Esophagus squamous epithelium (tissue), 5 donors: ENCODE results near the gene C14orf180. TPM values are rescaled to one million over a fixed set of nuclear protein-coding genes. Genes with fewer than 3 reads are reported as not detected.

Experiments used
- DNase-seq: peaks from one replicate; lab custom pipeline; 2025; lab: John Stamatoyannopoulos, UW
- H3K27ac ChIP-seq, 4 donors: fragments of 200-600 bp; sonication (generic); one replicate each; pipeline ENCODE4 v1.5.1; 2016 to 2019; ENCODE audit warnings: mild to moderate bottlenecking in 1 of 4
- H3K27me3 ChIP-seq, 4 donors: fragments of 200-600 bp; sonication (generic); 1 replicate in 3 of 4; 2 replicates in 1 of 4; pipeline versions ENCODE4 v1.5.1 to v1.6.0; 2017 to 2021; ENCODE audit warnings: antibody characterized with exemption in 1 of 4
- H3K36me3 ChIP-seq, 3 donors: fragments of 200-600 bp; sonication (generic); one replicate each; pipeline ENCODE4 v1.5.1; 2016 to 2019
- H3K4me1 ChIP-seq, 3 donors: fragments of 200-600 bp; sonication (generic); one replicate each; pipeline ENCODE4 v1.5.1; 2017 to 2019
- H3K4me3 ChIP-seq, 4 donors: fragments of 200-600 bp; sonication (generic); 1 replicate in 3 of 4; 2 replicates in 1 of 4; pipeline ENCODE4 v1.5.1; 2016 to 2019; ENCODE audit warnings: mild to moderate bottlenecking in 2 of 4, moderate library complexity in 1 of 4
- H3K9me3 ChIP-seq, 3 donors: fragments of 200-600 bp; sonication (generic); one replicate each; pipeline ENCODE4 v1.5.1; 2016 to 2019
- POLR2A ChIP-seq, 4 donors: fragments of 450-650 bp; IDR thresholded peaks; one replicate each; pipeline ENCODE4 v1.6.1; 2017; ENCODE audit warnings: antibody characterized with exemption in 4 of 4, mild to moderate bottlenecking in 4 of 4, moderate library complexity in 3 of 4
- WGBS, 2 donors: methylation state at CpG; one replicate each; pipeline ENCODE4 v1.1.5; 2018; 5-methylcytosine and 5-hydroxymethylcytosine counted together
- intact Hi-C: fragments of 100-400 bp; cut with DNase I; formaldehyde crosslinking; loops from one replicate; pipeline ENCODE4 v1.15.0; 2022
- total RNA-seq, 4 donors: library from RNA; depleted of rRNA; stranded (reverse); fragments of >200 nt; gene quantifications; one replicate each; pipeline ENCODE4 v1.1.0, GENCODE V29; 2016
- TF ChIP-seq, protein P1 (sequence below), 6 experiments: fragments of 450-650 bp in 4 of 6; fragments of 200-600 bp in 2 of 6; sonication (generic) in 2 of 6; IDR thresholded peaks; one replicate each; pipeline ENCODE4 v1.5.1; 2016 to 2019; ENCODE audit warnings: antibody characterized with exemption in 6 of 6, mild to moderate bottlenecking in 4 of 6, moderate library complexity in 4 of 6
- donor health status: DM: yes; HTN: yes; CAD: no.

Gene C14orf180
- total RNA-seq, 4 donors from 2014 or later = not detected

DNA sequence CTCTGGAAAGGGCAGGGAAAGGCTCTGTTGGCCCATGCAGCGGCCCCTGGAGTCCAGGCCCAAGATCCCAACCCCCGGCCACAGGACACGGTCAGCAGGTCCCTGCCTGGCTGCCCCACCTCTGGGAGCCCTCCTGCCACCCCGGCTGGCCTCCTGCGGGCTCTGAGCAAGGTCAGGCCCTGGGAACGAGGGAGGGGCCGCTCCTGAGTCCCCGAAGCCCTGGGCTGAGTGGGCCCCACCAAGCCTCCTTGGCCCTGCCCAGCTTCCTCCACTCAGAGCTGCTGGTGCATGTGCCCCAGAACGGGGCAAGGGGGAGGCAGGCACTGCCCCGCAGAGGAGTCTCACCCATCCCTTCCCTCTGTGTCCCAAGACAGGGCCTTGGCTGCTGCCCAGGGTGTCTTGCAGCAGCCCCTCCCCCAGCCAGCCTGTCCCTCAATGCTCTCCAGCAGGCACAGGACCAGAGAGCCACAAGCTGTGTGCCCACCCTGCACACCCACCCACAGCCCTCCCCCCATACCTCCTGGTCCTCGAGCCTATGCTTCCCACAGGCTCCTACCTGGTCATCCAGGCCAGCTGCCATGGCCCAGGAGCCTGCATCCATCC lies 7.4 kb upstream of the C14orf180 start:
- Histone ChIP-seq H3K27ac (no peak overlapping the region), H3K4me3 (no peak overlapping the region), H3K27me3 (peaks cover 0 to 93% (median 0%) of the 10 kb centered on the region in 4 donors), H3K9me3 (no peaks in the 10 kb centered on the region), H3K4me1 (no peaks in the 10 kb centered on the region), H3K36me3 (no peaks in the 10 kb centered on the region)
- intact Hi-C loops = no loop called here
- TF ChIP-seq, protein P1, sequence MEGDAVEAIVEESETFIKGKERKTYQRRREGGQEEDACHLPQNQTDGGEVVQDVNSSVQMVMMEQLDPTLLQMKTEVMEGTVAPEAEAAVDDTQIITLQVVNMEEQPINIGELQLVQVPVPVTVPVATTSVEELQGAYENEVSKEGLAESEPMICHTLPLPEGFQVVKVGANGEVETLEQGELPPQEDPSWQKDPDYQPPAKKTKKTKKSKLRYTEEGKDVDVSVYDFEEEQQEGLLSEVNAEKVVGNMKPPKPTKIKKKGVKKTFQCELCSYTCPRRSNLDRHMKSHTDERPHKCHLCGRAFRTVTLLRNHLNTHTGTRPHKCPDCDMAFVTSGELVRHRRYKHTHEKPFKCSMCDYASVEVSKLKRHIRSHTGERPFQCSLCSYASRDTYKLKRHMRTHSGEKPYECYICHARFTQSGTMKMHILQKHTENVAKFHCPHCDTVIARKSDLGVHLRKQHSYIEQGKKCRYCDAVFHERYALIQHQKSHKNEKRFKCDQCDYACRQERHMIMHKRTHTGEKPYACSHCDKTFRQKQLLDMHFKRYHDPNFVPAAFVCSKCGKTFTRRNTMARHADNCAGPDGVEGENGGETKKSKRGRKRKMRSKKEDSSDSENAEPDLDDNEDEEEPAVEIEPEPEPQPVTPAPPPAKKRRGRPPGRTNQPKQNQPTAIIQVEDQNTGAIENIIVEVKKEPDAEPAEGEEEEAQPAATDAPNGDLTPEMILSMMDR (IDR thresholded peaks at IDR 0.05) = no peak
- no peak for TF ChIP-seq POLR2A (IDR thresholded peaks at IDR 0.05)
- DNase-seq = no peak
- WGBS, 2 donors = 40 to 87% methylated on average over 1 to 4 of the region's 11 CpGs

DNA sequence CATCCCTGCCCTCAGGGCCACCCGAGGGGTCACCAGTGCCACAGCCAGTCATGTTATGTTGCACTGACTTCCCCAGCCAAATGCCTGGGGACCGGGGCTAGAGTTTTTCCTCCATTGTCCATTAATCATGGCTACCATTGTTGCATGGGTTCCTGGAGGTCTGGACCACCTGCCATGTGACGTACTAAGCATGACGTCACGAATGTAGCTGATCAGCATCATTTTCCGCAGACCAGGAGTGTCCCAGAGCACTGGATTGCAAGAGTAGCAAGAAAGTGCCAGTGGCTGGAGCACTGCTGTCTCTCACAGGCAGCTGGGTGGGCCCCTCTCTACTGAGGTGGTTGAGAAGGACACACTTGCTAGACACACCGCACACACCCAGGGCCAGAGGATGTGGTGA lies 6.9 kb upstream of the C14orf180 start:
- no peaks in the 10 kb centered on the region for H3K9me3 ChIP-seq
- no peak overlapping the region for H3K4me3 ChIP-seq
- peaks cover 0 to 93% (median 0%) of the 10 kb centered on the region in 4 donors for H3K27me3 ChIP-seq
- DNase-seq = no peak
- H3K36me3 ChIP-seq = no peaks in the 10 kb centered on the region
- WGBS, 2 donors = 80 to 90% methylated on average over 4 to 7 of the region's 7 CpGs
- intact Hi-C loops = no loop called here
- H3K4me1 ChIP-seq = no peaks in the 10 kb centered on the region
- TF ChIP-seq POLR2A (IDR thresholded peaks at IDR 0.05) = no peak
- TF ChIP-seq, protein P1 (IDR thresholded peaks at IDR 0.05) = no peak
- no peak overlapping the region for H3K27ac ChIP-seq

DNA sequence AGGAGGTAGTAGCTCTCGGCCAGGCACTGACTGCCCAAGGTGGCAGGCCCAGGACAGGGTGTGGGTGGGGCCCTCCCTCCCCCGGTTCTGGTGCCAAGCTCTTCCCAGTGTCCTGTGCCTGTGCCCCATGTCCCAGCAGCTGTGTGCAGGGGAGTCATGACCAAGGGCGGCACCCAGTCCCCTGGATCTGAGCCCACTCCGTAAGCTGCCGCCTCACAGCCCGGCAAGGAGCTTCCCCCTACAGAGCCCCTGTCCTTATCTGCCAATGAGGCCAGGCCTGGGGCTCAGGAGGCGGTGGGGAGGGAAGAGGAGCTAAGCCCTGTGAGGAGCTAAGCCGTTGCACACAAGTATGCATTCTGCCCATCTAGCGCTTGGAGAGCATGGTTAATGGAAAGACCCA lies 5.6 kb upstream of the C14orf180 start:
- Histone ChIP-seq H3K27me3 (peaks cover 0 to 93% (median 0%) of the 10 kb centered on the region in 4 donors), H3K36me3 (no peaks in the 10 kb centered on the region), H3K4me3 (no peak overlapping the region), H3K9me3 (no peaks in the 10 kb centered on the region), H3K27ac (no peak overlapping the region), H3K4me1 (no peaks in the 10 kb centered on the region)
- intact Hi-C loops = no loop called here
- no peak for DNase-seq
- WGBS, 2 donors = 85% methylated on average over 2 of the region's 9 CpGs; no CpG with 5 or more reads in 1 of the 2 donors
- TF ChIP-seq POLR2A (IDR thresholded peaks at IDR 0.05) = no peak
- TF ChIP-seq, protein P1 (IDR thresholded peaks at IDR 0.05) = no peak

DNA sequence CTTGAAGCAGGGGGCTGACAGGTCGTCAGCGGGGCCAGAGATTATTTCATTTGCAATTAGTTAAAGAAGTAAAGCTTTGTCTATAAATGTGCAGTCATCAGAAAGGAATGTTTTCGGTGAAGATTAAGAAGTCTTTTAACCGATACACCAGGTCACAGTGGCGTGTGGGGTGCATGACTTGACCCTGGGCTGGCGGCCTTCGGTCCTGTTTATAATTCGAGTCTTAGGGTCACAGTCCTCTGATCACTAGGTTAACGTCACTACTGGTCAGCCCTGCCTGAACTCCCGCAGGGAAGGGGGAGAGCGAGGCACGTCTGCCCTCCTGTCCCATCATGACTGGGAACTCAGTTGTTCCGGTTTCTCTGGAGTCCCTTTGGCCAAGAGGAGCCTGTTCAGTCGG lies 5.0 kb upstream of the C14orf180 start:
- no peak overlapping the region for H3K27ac ChIP-seq
- intact Hi-C loops = no loop called here
- no peak overlapping the region for H3K4me3 ChIP-seq
- H3K27me3 ChIP-seq = peaks cover 0 to 93% (median 0%) of the 10 kb centered on the region in 4 donors
- DNase-seq = no peak
- H3K9me3 ChIP-seq = no peaks in the 10 kb centered on the region
- 51 to 56% methylated on average over 11 to 14 of the region's 14 CpGs for WGBS, 2 donors
- TF ChIP-seq, protein P1 (IDR thresholded peaks at IDR 0.05) = no peak
- TF ChIP-seq POLR2A (IDR thresholded peaks at IDR 0.05) = no peak
- H3K36me3 ChIP-seq = no peaks in the 10 kb centered on the region
- H3K4me1 ChIP-seq = no peaks in the 10 kb centered on the region

DNA sequence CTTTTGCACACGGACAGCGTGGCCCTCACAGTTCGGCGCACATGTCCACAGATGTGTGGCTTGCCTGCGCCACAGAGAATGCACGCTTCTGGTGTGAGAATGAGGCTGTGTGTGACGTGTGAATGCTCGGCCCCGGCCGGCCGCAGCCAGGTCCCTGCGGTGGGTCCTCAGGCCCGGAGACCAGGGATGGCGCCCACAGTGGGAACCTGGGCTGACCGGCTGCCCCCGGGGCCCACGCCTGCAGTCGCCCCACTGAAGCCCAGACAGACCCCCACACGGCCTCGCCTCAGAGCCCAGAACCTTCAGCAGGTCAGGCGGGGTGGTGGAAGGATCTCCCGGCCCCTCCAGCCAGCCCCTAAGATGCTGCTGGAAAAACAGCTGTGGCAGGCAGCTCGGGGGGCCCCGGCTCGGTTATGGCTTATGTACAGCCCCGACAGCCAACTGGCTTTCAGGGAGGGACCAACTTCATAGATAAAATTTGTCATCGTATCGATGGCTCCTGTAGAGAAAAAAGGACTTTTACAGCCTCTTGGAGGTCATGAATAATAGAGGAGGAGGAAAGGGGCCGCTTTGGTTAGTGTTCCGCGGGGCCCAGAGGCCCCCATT lies 4.5 kb upstream of the C14orf180 start:
- no peak for DNase-seq
- peaks cover 0 to 93% (median 0%) of the 10 kb centered on the region in 4 donors for H3K27me3 ChIP-seq
- intact Hi-C loops = no loop called here
- no peak overlapping the region for H3K27ac ChIP-seq
- no peaks in the 10 kb centered on the region for H3K36me3 ChIP-seq
- H3K9me3 ChIP-seq = no peaks in the 10 kb centered on the region
- TF ChIP-seq, protein P1 (IDR thresholded peaks at IDR 0.05) = no peak
- no peak for TF ChIP-seq POLR2A (IDR thresholded peaks at IDR 0.05)
- no peaks in the 10 kb centered on the region for H3K4me1 ChIP-seq
- WGBS, 2 donors = 73 to 100% methylated on average over 1 to 11 of the region's 31 CpGs
- H3K4me3 ChIP-seq = no peak overlapping the region
